RWPE1 (cell line): Measurements from ENCODE around the gene CAMK2D.

Experiments
- CTCF ChIA-PET: fragments of 350-600 bp; sonication (Branson Sonifier 250); formaldehyde crosslinking; extraction: SDS; loops from one replicate; lab custom pipeline; 2021; lab: Yijun Ruan, JAX
- POLR2A ChIA-PET: fragments of 400-600 bp; formaldehyde crosslinking; extraction: SDS; loops from one replicate; lab custom pipeline; 2020; ENCODE audit warnings: antibody characterized with exemption; ENCODE audit not compliant: low non-redundant PET; lab: Yijun Ruan, JAX
- DNase-seq: peaks from one replicate; pipeline ENCODE4 v3.0.0; 2012; ENCODE audit warnings: low spot score
- H3K27ac ChIP-seq: fragments of 450-650 bp; 2 replicates; pipeline ENCODE4 v1.5.1; 2017
- CTCF ChIP-seq: fragments of 450-650 bp; conservative IDR thresholded peaks from 2 replicates; pipeline ENCODE4 v1.5.1; 2017; ENCODE audit warnings: low read depth, mild to moderate bottlenecking

The CAMK2D gene

GRCh38 chr4:113776679-113777078 is 15.1 kb upstream of the CAMK2D start:
- H3K27ac ChIP-seq = no peak overlapping the region
- ChIA-PET POLR2A (no interaction called here), CTCF (interaction anchor here (0.7 kb wide), 1 partner anchor 365 kb away, joined by 6 read pairs; no protein-coding TSS in a partner anchor)
- DNase-seq = no peak
- TF ChIP-seq CTCF = no peak

- H3K27ac ChIP-seq = no peak overlapping the region
- POLR2A ChIA-PET = no interaction called here
- no peak for DNase-seq
- TF ChIP-seq CTCF = no peak
- CTCF ChIA-PET = no interaction called here
Measured at GRCh38 chr4:113776016-113776415, 14.5 kb upstream of the CAMK2D start.

GRCh38 chr4:113773756-113774155 is 12.2 kb upstream of the CAMK2D start:
- POLR2A ChIA-PET = no interaction called here
- DNase-seq = no peak
- H3K27ac ChIP-seq = no peak overlapping the region
- CTCF ChIA-PET = interaction anchor here (0.7 kb wide), 1 partner anchor 326 kb away, joined by 3 read pairs; no protein-coding TSS in a partner anchor
- no peak for TF ChIP-seq CTCF

GRCh38 chr4:113773014-113773413 is 11.5 kb upstream of the CAMK2D start:
- no peak overlapping the region for H3K27ac ChIP-seq
- CTCF ChIA-PET = interaction anchor here (0.6 kb wide), 1 partner anchor 411 kb away, joined by 3 read pairs; no protein-coding TSS in a partner anchor
- no peak for TF ChIP-seq CTCF
- DNase-seq = no peak
- POLR2A ChIA-PET = no interaction called here

- CTCF ChIA-PET = interaction anchor here (1.1 kb wide), 1 partner anchor 494 kb away, joined by 3 read pairs; no protein-coding TSS in a partner anchor
- no peak overlapping the region for H3K27ac ChIP-seq
- TF ChIP-seq CTCF = no peak
- no peak for DNase-seq
- POLR2A ChIA-PET = no interaction called here
Measured at GRCh38 chr4:113772319-113772718, 10.8 kb upstream of the CAMK2D start.

- no peak for DNase-seq
- H3K27ac ChIP-seq = no peak overlapping the region
- no peak for TF ChIP-seq CTCF
- POLR2A ChIA-PET = no interaction called here
- CTCF ChIA-PET = interaction anchor here (0.6 kb wide), 1 partner anchor 128 kb away, joined by 4 read pairs; no protein-coding TSS in a partner anchor
Measured at GRCh38 chr4:113769744-113770143, 8.2 kb upstream of the CAMK2D start.
